ENCODE data around the gene MRPL57. TPM values are rescaled to one million over a fixed set of nuclear protein-coding genes. Genes with fewer than 3 reads are reported as not detected.
"Not testable (repeated sequence)": the region's sequence is repeated elsewhere in the genome, so short reads cannot be mapped to it uniquely, and the experiment has no call there.

The MRPL57 gene
- total RNA-seq, 2 experiments from 2014 or later, result 26.1 to 26.8 TPM

- Mint-ChIP-seq H3K4me1 (peaks cover 14% of the 10 kb centered on the region), H3K4me3 (no peak overlapping the region), H3K27ac (no peak overlapping the region), H3K9me3 (peaks cover 15% of the 10 kb centered on the region), H3K36me3 (peaks cover 5% of the 10 kb centered on the region), H3K27me3 (peaks cover 12% of the 10 kb centered on the region)
- DNase-seq, result no peak
Measured at GRCh38 chr13:21216332-21216731, 39.9 kb downstream of the MRPL57 start.

DNA sequence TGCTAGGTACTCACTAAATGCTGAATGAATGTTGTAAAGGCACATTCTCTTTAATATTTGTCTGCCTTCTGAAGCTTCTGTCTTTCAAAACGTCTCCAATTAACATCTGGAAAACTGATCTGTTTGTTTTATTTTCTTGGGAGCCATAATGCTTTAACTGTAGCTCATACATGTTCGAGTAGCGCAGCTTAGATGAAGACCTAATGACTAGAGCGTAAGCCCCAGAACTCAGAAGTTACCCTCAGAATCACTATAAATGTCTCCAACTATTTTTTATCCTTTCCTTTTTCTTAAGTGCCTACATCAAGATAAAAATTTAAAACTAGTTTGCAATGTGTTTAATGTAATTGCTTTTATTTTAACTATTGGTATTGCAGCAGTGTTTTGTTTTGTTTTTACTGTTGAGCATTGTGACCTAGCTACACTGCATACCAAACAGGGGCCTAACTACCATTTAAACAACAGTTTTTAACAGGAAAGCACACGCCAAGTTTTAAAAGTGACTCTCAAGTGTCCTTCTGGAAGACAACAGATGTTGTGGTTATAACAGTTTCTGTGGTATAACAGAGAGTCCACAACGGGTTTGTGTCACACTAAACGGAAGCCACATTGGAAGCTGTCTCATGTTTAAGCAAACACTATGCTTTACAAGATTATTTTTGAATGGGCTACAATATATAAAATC is 42.0 kb downstream of the MRPL57 start:
- Mint-ChIP-seq H3K9me3 (peaks cover 8% of the 10 kb centered on the region), H3K4me1 (peaks cover 14% of the 10 kb centered on the region), H3K4me3 (no peak overlapping the region), H3K27me3 (peaks cover 5% of the 10 kb centered on the region), H3K27ac (no peak overlapping the region), H3K36me3 (peaks cover 3% of the 10 kb centered on the region)
- DNase-seq, result peak; percentile 4

DNA sequence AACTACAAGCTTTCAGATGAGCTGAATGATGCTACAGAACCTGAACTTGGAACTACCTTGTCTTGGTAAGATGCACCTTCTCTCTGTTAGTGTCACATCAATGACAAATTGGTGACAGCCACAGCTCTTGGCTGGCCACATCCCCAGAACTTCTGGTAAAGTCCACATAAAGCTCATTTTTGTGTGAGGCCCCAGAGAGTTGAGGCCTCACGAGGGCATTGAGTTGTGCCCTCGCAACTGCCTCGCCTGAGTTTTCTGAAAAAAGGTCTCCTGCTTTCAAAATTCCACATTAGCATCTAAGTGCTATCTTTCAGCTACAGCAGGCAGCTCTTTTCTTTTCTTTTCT is 42.6 kb downstream of the MRPL57 start:
- Mint-ChIP-seq H3K9me3 (peaks cover 8% of the 10 kb centered on the region), H3K27me3 (no peaks in the 10 kb centered on the region), H3K27ac (no peak overlapping the region), H3K4me1 (peaks cover 14% of the 10 kb centered on the region), H3K36me3 (peaks cover 3% of the 10 kb centered on the region), H3K4me3 (no peak overlapping the region)
- DNase-seq, result no peak

DNA sequence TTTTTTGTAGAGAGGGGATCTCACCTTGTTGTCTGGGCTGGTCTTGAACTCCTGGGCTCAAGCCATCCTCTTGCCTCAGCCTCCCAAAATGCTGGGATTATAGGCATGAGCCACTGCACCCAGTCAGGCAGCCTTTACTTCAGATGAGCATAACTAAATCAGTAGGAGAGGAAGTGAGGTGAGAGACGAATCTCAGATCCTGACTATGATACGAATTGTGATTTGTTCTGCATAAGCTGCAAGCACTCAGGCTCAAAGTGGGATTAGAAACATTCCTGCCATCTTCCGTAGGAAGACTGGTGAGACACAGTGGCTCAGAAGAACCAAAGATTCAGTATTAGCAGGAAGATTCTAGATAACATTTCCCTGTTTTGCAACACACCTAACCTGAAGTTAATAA is 43.3 kb downstream of the MRPL57 start:
- not testable (repeated sequence) for DNase-seq

GRCh38 chr13:21221268-21221667 is 44.8 kb downstream of the MRPL57 start:
- Mint-ChIP-seq H3K27me3 (no peaks in the 10 kb centered on the region), H3K4me3 (no peak overlapping the region), H3K4me1 (peaks cover 14% of the 10 kb centered on the region), H3K27ac (no peak overlapping the region), H3K36me3 (peaks cover 3% of the 10 kb centered on the region), H3K9me3 (peaks cover 8% of the 10 kb centered on the region)
- DNase-seq, result no peak

More for the DNA sequence above, 43.3 kb downstream of the MRPL57 start:
- H3K4me1 Mint-ChIP-seq, result peaks cover 14% of the 10 kb centered on the region
- H3K27ac Mint-ChIP-seq, H3K36me3 Mint-ChIP-seq, H3K4me3 Mint-ChIP-seq, H3K27me3 Mint-ChIP-seq, H3K9me3 Mint-ChIP-seq: not testable (repeated sequence)

GRCh38 chr13:21225082-21225481 is 48.6 kb downstream of the MRPL57 start:
- Mint-ChIP-seq H3K4me1 (no peaks in the 10 kb centered on the region), H3K4me3 (no peak overlapping the region), H3K9me3 (peaks cover 8% of the 10 kb centered on the region), H3K36me3 (peaks cover 3% of the 10 kb centered on the region), H3K27ac (no peak overlapping the region), H3K27me3 (no peaks in the 10 kb centered on the region)
- no peak for DNase-seq

DNA sequence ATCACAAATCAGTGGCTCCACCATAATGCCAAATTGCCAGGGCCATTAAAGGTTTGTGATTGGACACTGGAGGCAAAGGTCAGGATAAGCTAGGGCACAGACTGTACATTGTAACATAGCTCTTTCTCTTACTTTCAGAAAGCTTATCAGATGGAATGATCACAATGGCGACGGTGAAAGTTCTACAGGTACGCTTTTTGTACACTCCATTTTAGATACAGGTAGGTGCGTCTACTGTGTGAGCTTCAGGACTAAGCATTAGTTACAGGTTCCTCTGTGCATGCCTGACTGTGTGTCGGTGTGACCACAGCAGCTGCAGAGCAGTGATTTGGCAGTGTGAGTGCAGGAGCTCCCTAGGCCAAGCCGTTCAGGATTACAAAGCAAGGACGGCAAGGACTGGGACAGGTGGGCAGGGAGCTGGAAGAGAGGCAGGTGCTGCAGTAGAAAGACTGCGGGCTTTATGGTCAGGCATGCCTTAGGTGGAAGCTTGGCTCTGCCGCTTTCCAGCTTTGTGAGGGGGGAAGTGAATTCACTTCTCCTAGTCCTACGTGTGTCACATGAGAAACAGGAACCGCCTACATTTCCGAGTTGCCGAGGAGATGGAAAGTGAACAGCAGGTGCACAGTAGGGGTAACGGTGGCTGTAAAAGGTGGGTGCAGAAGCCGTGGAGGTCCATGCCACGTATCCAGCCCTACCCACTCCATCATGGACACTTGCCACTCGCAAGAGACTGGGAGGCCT is 49.6 kb downstream of the MRPL57 start:
- no peak for DNase-seq
- H3K27me3 Mint-ChIP-seq, result no peaks in the 10 kb centered on the region
- H3K27ac Mint-ChIP-seq, result no peak overlapping the region
- H3K36me3 Mint-ChIP-seq, result peaks cover 3% of the 10 kb centered on the region
- peaks cover 7% of the 10 kb centered on the region for H3K9me3 Mint-ChIP-seq
- H3K4me1 Mint-ChIP-seq, result no peaks in the 10 kb centered on the region
- no peak overlapping the region for H3K4me3 Mint-ChIP-seq

DNA sequence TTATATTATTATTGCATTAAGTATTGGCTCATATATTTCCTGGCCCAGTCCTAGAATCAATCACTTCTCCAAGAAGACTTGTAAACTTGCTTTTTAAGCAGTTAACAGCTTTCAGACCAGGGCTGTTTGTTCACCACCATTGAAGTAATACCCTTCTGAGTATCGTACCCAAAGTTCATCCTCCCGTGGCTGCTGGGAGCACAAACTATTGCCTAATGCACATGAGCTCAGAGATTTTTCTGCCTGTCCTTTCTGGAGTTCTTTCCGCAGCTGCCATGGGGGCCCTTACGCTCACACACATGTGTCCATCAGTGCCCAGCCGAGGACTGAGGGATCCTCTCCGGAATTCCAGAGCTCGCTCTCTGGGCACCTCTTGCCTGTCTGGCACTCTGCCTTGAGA is 51.5 kb downstream of the MRPL57 start:
- DNase-seq, result no peak
- H3K27me3 Mint-ChIP-seq, result no peaks in the 10 kb centered on the region
- no peak overlapping the region for H3K27ac Mint-ChIP-seq
- H3K4me1 Mint-ChIP-seq, result peaks cover 9% of the 10 kb centered on the region
- no peak overlapping the region for H3K4me3 Mint-ChIP-seq
- no peaks in the 10 kb centered on the region for H3K36me3 Mint-ChIP-seq
- H3K9me3 Mint-ChIP-seq, result no peaks in the 10 kb centered on the region

Other genes starting within 250 kb of the MRPL57 start
- 1 to 10 TPM in 1 of 2 experiments, under 1 TPM in 1; 0.99 to 1.0 TPM for gene LATS2, start 115.1 kb upstream of the MRPL57 start, total RNA-seq
- 100 to 1,000 TPM; 298 to 317 TPM for gene SAP18, start 36.5 kb upstream of the MRPL57 start, total RNA-seq
- 10 to 100 TPM; 51.8 to 54.2 TPM for gene SKA3, start 106 bp upstream of the MRPL57 start, total RNA-seq